Stimulated activated CD8-positive, alpha-beta memory T cell treated with anti-CD3 and anti-CD28 coated beads, Interleukin-15, amount 100 ng/mL, for 24 hours (primary cell): ENCODE measurements around the gene TIMM13.

Source experiments
- DNase-seq: peaks from one replicate; pipeline ENCODE4 v3.0.0-alpha.2; 2020; ENCODE audit warnings: low read depth

The TIMM13 gene

GRCh38 chr19:2382530-2383222 lies 44.7 kb downstream of the TIMM13 start:
- DNase-seq: no peak

GRCh38 chr19:2381148-2381820 lies 46.1 kb downstream of the TIMM13 start:
- no peak for DNase-seq

- DNase-seq: no peak
Measured at GRCh38 chr19:2380567-2380966, 46.8 kb downstream of the TIMM13 start.

GRCh38 chr19:2376784-2377519 lies 50.4 kb downstream of the TIMM13 start:
- DNase-seq: no peak
